Subcutaneous adipose tissue (tissue), 4 donors: ENCODE data around the gene VASP. TPM values are rescaled to one million over a fixed set of nuclear protein-coding genes. Genes with fewer than 3 reads are reported as not detected.

Experiments used
- total RNA-seq, 4 donors: library from RNA; depleted of rRNA; stranded (reverse); fragments of >200 nt; gene quantifications; one replicate each; pipeline ENCODE4 v1.1.0, GENCODE V29; 2016
- TF ChIP-seq, protein P1 (sequence below): fragments of 450-650 bp; IDR thresholded peaks from one replicate; pipeline ENCODE4 v1.5.1; 2016; ENCODE audit warnings: low read depth, mild to moderate bottlenecking, control low read depth, antibody characterized with exemption, moderate library complexity

Gene VASP
- total RNA-seq, 4 donors from 2014 or later: 24.9 to 44.5 (median 40.5) TPM

DNA sequence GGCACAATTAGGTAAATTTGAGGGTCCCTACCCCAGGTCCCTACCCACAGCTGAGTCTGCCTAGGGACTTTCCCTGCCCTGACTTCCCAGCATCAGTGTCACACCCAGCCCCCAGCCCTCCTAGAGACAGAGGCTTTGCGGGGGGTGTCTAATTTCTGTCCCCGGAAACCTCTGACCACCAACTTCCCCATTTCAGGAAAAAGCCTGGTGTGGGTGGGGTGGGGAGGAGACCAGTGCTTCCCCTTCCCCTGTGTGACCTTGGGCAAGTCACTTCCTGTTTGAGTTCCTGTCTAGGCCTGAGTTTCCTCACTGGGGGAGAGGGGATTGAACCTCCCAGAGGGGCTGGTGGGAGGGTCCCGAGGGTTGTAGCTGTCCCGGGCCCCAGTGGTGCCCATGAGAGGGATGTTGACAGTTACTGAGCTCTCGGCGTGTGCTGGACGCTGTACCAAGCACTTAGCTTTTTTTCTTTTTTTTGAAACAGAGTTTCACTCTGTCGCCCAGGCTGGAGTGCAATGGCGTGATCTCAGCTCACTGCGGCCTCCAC lies 7.9 kb downstream of the VASP start:
- TF ChIP-seq, protein P1, sequence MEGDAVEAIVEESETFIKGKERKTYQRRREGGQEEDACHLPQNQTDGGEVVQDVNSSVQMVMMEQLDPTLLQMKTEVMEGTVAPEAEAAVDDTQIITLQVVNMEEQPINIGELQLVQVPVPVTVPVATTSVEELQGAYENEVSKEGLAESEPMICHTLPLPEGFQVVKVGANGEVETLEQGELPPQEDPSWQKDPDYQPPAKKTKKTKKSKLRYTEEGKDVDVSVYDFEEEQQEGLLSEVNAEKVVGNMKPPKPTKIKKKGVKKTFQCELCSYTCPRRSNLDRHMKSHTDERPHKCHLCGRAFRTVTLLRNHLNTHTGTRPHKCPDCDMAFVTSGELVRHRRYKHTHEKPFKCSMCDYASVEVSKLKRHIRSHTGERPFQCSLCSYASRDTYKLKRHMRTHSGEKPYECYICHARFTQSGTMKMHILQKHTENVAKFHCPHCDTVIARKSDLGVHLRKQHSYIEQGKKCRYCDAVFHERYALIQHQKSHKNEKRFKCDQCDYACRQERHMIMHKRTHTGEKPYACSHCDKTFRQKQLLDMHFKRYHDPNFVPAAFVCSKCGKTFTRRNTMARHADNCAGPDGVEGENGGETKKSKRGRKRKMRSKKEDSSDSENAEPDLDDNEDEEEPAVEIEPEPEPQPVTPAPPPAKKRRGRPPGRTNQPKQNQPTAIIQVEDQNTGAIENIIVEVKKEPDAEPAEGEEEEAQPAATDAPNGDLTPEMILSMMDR: no peak

DNA sequence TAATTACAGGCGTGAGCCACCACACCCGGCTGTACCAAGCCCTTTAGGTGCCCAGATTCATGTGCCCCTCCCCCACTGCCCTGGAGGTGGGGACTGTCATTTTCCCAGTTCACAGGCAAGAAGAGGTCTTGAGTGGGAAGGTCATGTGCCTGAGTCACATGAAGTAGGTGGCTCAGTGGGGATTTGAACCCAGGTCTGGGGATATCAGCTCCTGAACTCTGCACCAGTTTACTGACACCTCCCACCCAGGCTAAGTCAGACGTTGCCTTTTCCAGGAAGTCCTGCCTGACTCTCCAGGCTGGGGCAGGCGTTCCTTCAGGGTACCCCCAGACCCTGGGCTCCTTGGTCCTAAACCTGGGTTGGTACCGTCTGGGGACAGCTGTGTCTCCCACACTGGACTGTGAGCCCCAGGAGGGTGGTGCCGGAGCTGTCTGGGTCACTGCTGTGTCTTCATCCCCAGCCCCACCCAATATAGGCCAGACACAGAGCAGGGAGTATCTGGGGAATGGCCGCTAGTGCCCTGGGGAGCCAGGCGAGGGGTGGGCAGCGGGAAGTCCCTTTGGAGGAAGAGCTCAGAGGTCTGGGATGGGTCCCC lies 8.6 kb downstream of the VASP start:
- TF ChIP-seq, protein P1: no peak

DNA sequence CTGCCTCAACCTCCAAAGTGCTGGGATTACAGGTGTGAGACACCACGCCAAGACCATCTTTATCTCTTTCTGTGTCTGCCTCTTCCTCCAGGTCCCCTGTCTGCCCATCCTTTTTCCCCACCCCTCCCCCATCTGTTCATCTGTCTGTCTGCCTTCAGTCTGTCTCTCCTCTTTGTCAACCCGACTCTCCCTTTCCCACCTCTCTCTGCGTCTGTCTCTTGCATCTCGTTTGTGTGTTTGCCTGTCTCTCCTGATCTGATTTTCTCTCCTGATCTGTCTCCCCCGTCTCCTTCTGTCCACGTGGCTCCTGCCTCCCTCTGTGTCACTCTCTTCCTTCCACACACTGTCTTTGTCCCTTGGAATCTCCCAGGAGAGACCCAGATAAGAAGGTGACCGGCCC lies 10.0 kb downstream of the VASP start:
- TF ChIP-seq, protein P1: no peak

DNA sequence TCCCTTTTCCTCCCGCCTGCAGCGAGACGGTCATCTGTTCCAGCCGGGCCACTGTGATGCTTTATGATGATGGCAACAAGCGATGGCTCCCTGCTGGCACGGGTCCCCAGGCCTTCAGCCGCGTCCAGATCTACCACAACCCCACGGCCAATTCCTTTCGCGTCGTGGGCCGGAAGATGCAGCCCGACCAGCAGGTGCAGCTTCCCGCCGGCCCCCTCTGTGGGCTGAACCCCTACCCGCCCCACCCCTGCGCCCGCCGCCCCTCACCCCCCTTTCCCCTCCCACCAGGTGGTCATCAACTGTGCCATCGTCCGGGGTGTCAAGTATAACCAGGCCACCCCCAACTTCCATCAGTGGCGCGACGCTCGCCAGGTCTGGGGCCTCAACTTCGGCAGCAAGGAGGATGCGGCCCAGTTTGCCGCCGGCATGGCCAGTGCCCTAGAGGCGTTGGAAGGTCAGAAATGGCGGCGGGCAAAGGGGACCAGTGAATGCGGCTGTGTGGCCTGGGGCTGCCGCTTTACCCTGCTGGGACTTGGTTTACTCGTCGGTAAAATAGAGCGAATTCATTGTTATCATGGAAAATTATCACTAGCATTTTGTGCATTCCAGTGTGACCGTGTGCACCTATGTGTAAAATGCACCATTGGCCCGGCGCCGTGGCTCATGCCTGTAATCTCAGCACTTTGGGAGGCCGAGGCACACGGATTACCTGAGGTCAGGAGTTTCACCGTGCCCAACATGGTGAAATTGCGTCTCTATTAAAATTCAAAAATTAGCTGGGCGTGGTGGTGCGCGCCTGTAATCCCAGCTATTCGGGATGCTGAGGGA lies 10.6 kb downstream of the VASP start:
- TF ChIP-seq, protein P1: no peak

DNA sequence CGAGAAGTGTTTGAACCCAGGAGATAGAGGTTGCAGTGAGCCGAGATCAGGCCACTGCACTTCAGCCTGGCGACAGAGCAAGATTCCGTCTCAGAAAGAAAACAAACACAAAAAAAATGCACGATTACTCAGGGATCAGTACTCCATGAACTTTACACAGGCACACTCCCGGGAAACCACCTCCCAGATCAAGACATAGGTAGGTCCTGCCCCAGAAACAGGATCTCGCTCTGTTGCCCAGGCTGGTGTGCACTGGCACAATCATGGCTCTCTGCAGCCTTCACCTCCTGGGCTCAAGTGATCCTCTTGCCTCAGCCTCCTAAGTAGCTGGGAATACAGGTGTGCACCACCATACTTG lies 11.2 kb downstream of the VASP start:
- TF ChIP-seq, protein P1: no peak

DNA sequence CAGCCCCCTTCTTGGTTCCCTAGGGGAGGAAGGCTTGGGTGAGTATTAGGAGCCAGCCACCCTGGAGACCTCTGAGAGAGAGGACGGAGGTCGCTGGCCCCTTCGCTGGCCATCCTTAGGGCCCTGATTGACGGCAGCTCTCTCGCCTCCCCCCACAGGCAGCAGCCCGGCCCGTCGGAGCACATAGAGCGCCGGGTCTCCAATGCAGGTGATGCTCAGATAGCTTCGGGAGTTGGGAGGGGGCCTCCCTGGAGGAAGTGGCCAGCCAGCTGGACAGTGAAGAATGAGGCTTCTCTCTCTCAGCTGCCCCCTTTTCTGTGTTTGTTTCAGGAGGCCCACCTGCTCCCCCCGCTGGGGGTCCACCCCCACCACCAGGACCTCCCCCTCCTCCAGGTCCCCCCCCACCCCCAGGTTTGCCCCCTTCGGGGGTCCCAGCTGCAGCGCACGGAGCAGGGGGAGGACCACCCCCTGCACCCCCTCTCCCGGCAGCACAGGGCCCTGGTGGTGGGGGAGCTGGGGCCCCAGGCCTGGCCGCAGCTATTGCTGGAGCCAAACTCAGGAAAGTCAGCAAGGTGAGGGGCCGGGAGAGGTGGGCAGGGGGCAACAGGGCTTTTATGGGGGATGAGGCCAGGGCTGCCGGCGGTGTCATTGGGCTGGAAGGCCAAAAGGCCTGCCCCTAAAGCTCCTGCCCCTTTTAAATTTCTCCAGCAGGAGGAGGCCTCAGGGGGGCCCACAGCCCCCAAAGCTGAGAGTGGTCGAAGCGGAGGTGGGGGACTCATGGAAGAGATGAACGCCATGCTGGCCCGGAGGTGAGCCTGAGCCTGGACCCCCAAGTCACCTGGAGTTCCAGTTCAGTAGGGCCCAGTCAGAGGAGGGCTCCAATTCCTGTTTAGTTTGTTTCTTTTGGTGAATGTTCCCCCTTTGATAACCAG lies 15.0 kb downstream of the VASP start:
- TF ChIP-seq, protein P1: no peak
